C4-2B (cell line): ENCODE data around the gene TK1.

ENCODE experiments used
- ZFX ChIP-seq: fragments of 450-650 bp; IDR thresholded peaks from 2 replicates; pipeline ENCODE4 v1.6.1; 2017
- TF ChIP-seq, protein P1 (sequence below): fragments of 450-650 bp; conservative IDR thresholded peaks from 2 replicates; pipeline ENCODE4 v1.5.1; 2017; ENCODE audit warnings: mild to moderate bottlenecking

- TF ChIP-seq, protein P1, sequence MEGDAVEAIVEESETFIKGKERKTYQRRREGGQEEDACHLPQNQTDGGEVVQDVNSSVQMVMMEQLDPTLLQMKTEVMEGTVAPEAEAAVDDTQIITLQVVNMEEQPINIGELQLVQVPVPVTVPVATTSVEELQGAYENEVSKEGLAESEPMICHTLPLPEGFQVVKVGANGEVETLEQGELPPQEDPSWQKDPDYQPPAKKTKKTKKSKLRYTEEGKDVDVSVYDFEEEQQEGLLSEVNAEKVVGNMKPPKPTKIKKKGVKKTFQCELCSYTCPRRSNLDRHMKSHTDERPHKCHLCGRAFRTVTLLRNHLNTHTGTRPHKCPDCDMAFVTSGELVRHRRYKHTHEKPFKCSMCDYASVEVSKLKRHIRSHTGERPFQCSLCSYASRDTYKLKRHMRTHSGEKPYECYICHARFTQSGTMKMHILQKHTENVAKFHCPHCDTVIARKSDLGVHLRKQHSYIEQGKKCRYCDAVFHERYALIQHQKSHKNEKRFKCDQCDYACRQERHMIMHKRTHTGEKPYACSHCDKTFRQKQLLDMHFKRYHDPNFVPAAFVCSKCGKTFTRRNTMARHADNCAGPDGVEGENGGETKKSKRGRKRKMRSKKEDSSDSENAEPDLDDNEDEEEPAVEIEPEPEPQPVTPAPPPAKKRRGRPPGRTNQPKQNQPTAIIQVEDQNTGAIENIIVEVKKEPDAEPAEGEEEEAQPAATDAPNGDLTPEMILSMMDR: no peak
- no peak for TF ChIP-seq ZFX
These were observed 53.5 kb downstream of the TK1 start for GRCh38 chr17:78133179-78133951.
